Ureter (tissue), 1 donor: ENCODE data around the gene MYH10. TPM values are rescaled to one million over a fixed set of nuclear protein-coding genes. Genes with fewer than 3 reads are reported as not detected.
"Not testable (repeated sequence)": the region's sequence is repeated elsewhere in the genome, so short reads cannot be mapped to it uniquely, and the experiment has no call there.

ENCODE experiments used
- DNase-seq: peaks from one replicate; pipeline ENCODE4 v3.0.0-alpha.2; 2020; ENCODE audit warnings: low spot score
- total RNA-seq: library from RNA; stranded (reverse); gene quantifications from one replicate; pipeline ENCODE4 v1.2.4, GENCODE V29; 2023
- donor health status: DM: yes; HTN: yes; CAD: no.

The MYH10 gene
- total RNA-seq = 30.8 TPM

DNA sequence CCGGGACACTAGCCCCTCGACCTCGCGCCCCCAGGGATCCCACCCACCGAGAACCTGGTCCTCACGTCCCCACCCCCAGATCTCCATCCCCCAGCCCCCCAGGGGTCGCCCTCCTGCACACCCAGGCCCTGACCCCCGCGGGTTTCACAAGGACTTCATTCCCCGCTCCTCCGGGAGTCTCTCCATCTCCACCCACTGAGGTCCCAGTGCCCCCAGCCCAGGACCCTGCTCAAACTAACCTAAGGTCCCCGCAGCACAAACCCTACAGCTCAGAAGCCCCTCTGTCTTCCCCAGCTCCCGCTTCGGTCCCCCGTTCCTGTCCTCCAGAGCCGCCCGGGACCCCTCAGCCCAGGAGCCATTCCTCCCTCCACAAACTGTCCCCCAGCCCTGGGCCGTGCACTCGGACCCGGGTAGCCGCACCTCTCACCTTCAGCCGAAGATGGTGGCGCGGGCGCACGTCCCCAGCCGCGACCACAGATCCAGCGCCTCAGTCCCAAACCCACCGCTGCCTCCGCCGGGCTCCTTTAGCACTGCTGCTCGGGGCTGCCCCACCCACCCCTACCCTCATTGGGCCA lies at the start of gene MYH10:
Gene MYH10 (minus strand): TSS at position 499 of the 575 bp plus-strand sequence. CDS start 7,479 bp downstream, outside the sequence.
- peak; percentile 51 for DNase-seq

DNA sequence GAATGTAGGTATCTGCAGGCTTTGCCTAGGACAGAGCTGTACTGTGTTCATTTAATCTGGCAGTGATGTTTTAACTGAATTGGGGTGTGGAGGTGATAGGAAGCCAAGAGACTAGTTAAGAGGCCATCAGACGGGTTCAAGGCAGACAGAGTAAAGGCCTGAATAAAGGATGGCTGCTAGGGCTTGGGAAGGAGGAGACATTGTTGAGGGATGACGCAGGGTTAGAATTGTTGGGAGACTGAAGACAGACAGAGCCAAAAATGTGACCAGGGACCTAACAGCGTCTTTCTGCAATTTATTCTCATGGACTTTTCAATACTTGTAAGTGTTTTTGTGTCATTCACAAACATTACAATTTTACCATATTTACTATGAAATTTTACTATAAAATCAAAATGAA lies 48.6 kb upstream of the MYH10 start:
- no peak for DNase-seq

- no peak for DNase-seq
These were observed 44.8 kb upstream of the MYH10 start for GRCh38 chr17:8675306-8675705.

DNA sequence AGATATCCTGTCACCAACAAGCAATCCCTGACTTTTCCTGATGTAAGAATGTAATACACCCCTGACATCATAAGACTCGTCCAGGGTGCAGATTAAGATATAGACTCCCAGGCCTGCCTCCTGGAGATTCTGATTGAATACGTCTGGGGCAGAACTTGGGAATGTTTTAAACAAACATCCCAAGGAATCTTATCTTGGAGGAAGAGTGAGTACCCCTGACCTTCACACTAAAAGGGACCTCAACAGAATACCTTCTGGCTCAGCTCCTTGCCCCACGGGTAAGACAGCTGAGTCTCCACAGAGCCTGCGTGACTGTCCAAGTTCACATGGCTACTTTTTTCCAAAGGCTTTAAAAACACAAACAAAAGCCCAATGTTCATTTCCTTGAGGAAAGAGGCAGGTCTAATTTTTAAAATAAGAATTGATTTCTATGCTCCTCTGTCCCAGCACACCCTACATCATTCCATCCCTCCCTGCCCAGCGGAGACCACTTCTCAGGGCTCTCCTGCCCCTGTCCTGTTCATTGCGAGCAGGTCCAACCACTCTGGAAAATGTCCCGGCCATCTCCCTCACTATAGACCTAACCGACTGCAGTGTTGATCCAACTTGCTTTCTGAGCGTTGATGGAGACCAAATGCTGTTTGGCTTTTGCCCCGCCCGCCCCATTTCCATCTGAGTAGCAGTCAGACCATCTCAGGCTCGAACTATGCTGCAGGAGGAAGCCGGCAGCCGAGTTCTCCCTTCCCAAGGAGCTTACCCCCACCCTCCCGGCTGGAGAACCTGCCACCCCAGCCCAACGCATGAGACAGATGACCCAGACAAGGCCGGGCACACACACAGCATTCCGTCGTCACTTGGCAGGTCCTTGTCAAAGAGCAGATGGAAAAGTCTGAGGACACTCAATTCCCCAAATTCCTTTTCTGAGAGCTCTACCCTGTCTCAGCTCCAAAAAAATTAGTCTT lies 44.1 kb upstream of the MYH10 start:
- no peak for DNase-seq

GRCh38 chr17:8673612-8674011 lies 43.1 kb upstream of the MYH10 start:
- DNase-seq = no peak

GRCh38 chr17:8672326-8672725 lies 41.8 kb upstream of the MYH10 start:
- no peak for DNase-seq

- DNase-seq = no peak
These were observed 39.9 kb upstream of the MYH10 start for GRCh38 chr17:8670421-8670820.

GRCh38 chr17:8668176-8668740 lies 37.7 kb upstream of the MYH10 start:
- no peak for DNase-seq

GRCh38 chr17:8667421-8667820 lies 36.9 kb upstream of the MYH10 start:
- no peak for DNase-seq

GRCh38 chr17:8665684-8666083 lies 35.2 kb upstream of the MYH10 start:
- no peak for DNase-seq

DNA sequence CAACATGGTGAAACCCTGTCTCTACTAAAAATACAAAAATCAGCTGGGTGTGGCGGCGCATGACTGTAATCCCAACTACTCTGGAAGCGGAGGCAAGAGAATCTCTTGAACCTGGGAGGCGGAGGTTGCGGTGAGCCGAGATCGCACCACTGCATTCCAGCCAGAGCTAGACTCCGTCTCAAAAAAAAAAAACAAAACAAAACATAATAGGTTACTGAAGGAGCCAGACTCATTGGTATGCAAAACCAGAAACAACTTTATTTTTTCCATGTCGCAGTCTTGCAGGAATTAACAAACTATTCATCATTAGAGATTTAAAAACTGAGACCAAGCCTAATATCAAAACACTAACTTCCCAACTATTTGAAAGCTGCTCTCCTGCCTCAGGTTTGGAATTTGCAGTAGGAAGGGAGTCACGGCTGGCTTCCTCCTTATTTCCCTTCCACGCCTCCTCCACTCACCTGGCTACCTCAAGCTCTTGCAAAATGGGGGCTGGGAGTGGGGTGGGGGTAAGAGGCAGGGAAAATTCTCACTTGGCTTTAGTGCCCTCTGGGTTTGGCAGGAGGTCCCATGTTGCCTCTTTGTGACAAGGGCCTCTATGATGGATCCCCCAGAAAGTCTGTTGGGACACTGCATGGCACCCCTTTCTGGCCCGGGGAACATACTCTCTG lies 34.1 kb upstream of the MYH10 start:
- DNase-seq = no peak

- no peak for DNase-seq
These were observed 32.4 kb upstream of the MYH10 start for GRCh38 chr17:8662973-8663372.

- no peak for DNase-seq
These were observed 31.7 kb upstream of the MYH10 start for GRCh38 chr17:8662076-8662831.

DNA sequence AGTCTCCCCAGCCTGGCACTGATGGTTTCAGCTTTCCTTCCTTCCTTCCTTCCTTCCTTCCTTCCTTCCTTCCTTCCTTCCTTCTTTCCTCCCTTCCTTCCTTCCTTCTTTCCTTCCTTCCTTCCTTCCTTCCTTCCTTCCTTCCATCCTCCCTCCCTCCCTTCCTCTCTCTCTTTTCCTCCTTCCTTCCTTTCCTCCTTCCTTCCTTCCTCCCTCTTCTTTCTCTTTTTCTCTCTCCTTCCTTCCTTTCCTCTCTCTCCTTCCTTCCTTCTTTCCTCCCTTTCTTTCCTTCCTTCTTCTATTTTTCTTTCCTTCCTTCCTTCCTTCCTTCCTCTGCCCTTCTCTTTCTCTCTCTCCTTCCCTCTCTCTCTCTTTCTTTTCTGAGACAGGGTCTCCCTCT lies 30.2 kb upstream of the MYH10 start:
- DNase-seq = not testable (repeated sequence)

- no peak for DNase-seq
These were observed 29.4 kb upstream of the MYH10 start for GRCh38 chr17:8659758-8660410.

GRCh38 chr17:8658810-8659209 lies 28.3 kb upstream of the MYH10 start:
- no peak for DNase-seq

DNA sequence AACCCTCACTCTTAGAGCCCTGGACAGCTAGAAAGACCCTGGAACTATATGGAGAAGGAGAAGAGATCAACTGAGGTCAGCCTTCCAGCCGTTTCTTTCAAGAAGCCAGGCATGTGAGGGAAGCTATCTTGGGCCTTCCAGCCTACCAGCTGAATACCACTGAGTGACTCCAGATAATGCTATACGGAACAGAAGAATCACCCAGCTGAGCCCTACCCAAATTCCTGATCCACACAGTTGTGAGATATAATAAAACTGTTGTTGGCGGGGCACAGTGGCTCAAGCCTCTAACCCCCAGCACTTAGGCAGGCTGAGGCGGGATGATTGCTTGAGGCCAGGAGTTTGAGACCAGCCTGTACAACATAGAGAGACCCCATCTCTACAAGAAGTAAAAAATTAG lies 26.2 kb upstream of the MYH10 start:
- no peak for DNase-seq

DNA sequence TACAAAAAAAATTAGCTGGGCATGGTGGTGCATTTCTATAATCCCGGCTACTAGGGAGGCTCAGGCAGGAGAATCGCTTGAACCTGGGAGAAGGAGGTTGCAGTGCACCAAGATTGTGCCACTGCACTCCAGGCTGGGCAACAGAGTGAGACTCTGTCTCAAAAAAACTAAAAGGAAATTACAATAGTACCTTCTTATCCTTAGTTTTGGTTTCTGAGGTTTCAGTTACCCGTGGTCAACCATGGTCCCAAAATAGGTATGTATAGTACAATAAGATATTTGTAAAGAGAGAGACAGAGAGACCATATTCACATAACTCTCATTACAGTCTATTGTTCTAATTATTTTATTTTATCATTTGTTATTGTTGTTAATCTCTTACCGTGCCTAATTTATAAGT lies 24.3 kb upstream of the MYH10 start:
- DNase-seq = no peak

GRCh38 chr17:8651013-8651412 lies 20.5 kb upstream of the MYH10 start:
- DNase-seq = no peak

- DNase-seq = no peak
These were observed 19.6 kb upstream of the MYH10 start for GRCh38 chr17:8650119-8650499.
